GM18867 (cell line): ENCODE results near the gene NBPF4.
"Not testable (repeated sequence)": the region's sequence is repeated elsewhere in the genome, so short reads cannot be mapped to it uniquely, and the experiment has no call there.

ENCODE experiments used
- ATAC-seq: cut with Tn5 transposase; IDR thresholded peaks from one replicate; pipeline ENCODE4 v1.9.1; 2021; ENCODE audit warnings: mild to moderate bottlenecking, moderate library complexity; ENCODE audit not compliant: unreplicated experiment

The NBPF4 gene

GRCh38 chr1:108211014-108211413 lies 32.9 kb downstream of the NBPF4 start:
- no peak for ATAC-seq

GRCh38 chr1:108209456-108210108 lies 34.3 kb downstream of the NBPF4 start:
- no peak for ATAC-seq

- no peak for ATAC-seq
Measured at GRCh38 chr1:108208724-108209446, 35.0 kb downstream of the NBPF4 start.

GRCh38 chr1:108203582-108203981 lies 40.3 kb downstream of the NBPF4 start:
- not testable (repeated sequence) for ATAC-seq

- no peak for ATAC-seq
Measured at GRCh38 chr1:108201687-108202086, 42.2 kb downstream of the NBPF4 start.

GRCh38 chr1:108200687-108201051 lies 43.2 kb downstream of the NBPF4 start:
- ATAC-seq, result peak; percentile 39

GRCh38 chr1:108199781-108200686 lies 43.8 kb downstream of the NBPF4 start, which contains the start of gene SLC25A24:
Gene SLC25A24 (minus strand): TSS chr1:108200343. CDS start chr1:108200138, 205 bp downstream.
- peak; percentile 93 for ATAC-seq

- ATAC-seq, result no peak
Measured at GRCh38 chr1:108199201-108199691, 44.6 kb downstream of the NBPF4 start.

GRCh38 chr1:108194051-108194450 lies 49.8 kb downstream of the NBPF4 start:
- no peak for ATAC-seq

GRCh38 chr1:108193333-108193732 lies 50.5 kb downstream of the NBPF4 start:
- ATAC-seq, result no peak

GRCh38 chr1:108192581-108192980 lies 51.3 kb downstream of the NBPF4 start:
- ATAC-seq, result no peak

GRCh38 chr1:108190686-108191416 lies 53.0 kb downstream of the NBPF4 start:
- no peak for ATAC-seq

GRCh38 chr1:108190001-108190634 lies 53.8 kb downstream of the NBPF4 start:
- no peak for ATAC-seq

- no peak for ATAC-seq
Measured at GRCh38 chr1:108188801-108189200, 55.1 kb downstream of the NBPF4 start.

GRCh38 chr1:108182959-108183700 lies 60.7 kb downstream of the NBPF4 start:
- ATAC-seq, result no peak

GRCh38 chr1:108179018-108179417 lies 64.9 kb downstream of the NBPF4 start:
- ATAC-seq, result no peak
